Thymus (tissue), 11 donors: ENCODE data around the gene LINGO1. TPM values are rescaled to one million over a fixed set of nuclear protein-coding genes. Genes with fewer than 3 reads are reported as not detected.
A peak's percentile ranks its signal among the peaks of the same experiment; 100 is the strongest.

Experiments
- DNase-seq, 9 donors: peaks; one replicate each; pipeline ENCODE4 v3.0.0-alpha.2; 2013; ENCODE audit warnings: low spot score in 9 of 9, low read depth in 6 of 9, missing footprints in 1 of 9
- H3K27ac ChIP-seq, 2 donors: one replicate each; pipeline ENCODE4 v1.5.1; 2013; ENCODE audit warnings: control low read depth in 1 of 2, low read depth in 1 of 2, low read length in 1 of 2, mild to moderate bottlenecking in 1 of 2, moderate library complexity in 1 of 2
- H3K27me3 ChIP-seq, 2 donors: one replicate each; pipeline ENCODE4 v1.5.1; 2013; ENCODE audit warnings: low read length in 1 of 2; ENCODE audit not compliant: control insufficient read depth in 2 of 2, insufficient read depth in 1 of 2
- H3K36me3 ChIP-seq, 2 donors: one replicate each; pipeline ENCODE4 v1.5.1; 2013; ENCODE audit warnings: low read length in 1 of 2, mild to moderate bottlenecking in 1 of 2, moderate library complexity in 1 of 2; ENCODE audit not compliant: control insufficient read depth in 2 of 2, insufficient read depth in 2 of 2
- H3K4me1 ChIP-seq, 2 donors: one replicate each; pipeline ENCODE4 v1.5.1; 2013; ENCODE audit warnings: low read length in 2 of 2; ENCODE audit not compliant: control insufficient read depth in 2 of 2, insufficient read depth in 2 of 2
- H3K4me3 ChIP-seq, 2 donors: one replicate each; pipeline ENCODE4 v1.5.1; 2013; ENCODE audit warnings: low read length in 2 of 2, control low read depth in 1 of 2, mild to moderate bottlenecking in 1 of 2
- H3K9me3 ChIP-seq, 2 donors: one replicate each; pipeline ENCODE4 v1.5.1; 2013; ENCODE audit warnings: low read length in 1 of 2, mild to moderate bottlenecking in 1 of 2; ENCODE audit not compliant: control insufficient read depth in 2 of 2, insufficient read depth in 1 of 2
- WGBS: extraction: QIAGEN DNeasy Blood & Tissue Kit; methylation state at CpG from one replicate; pipeline ENCODE4 v1.1.7; 2013; 5-methylcytosine and 5-hydroxymethylcytosine counted together
- polyA plus RNA-seq: library from polyadenylated mRNA; stranded (reverse); fragments of 200-250 nt; gene quantifications from one replicate; pipeline ENCODE4 v1.2.3, GENCODE V29; 2013
- total RNA-seq: library from RNA; stranded (reverse); fragments of 120-200 nt; gene quantifications from one replicate; pipeline ENCODE4 v1.2.4, GENCODE V29; 2013
- donor health status: healthy.

The LINGO1 gene
- total and polyA plus RNA-seq, 2 donors, result 0.24 to 0.75 TPM

GRCh38 chr15:77637851-77638692, 5.4 kb upstream of the LINGO1 start:
- 86% methylated on average over 10 of the region's 10 CpGs for WGBS
- Histone ChIP-seq H3K9me3 (peaks cover 0 to 7% of the 10 kb centered on the region in 2 donors), H3K4me1 (no peaks in the 10 kb centered on the region), H3K27me3 (peaks cover 26 to 56% of the 10 kb centered on the region in 2 donors), H3K4me3 (no peak overlapping the region), H3K27ac (no peak overlapping the region), H3K36me3 (no peaks in the 10 kb centered on the region)
- no peak for DNase-seq

GRCh38 chr15:77636209-77636608, 3.5 kb upstream of the LINGO1 start:
- Histone ChIP-seq H3K9me3 (peaks cover 0 to 7% of the 10 kb centered on the region in 2 donors), H3K4me3 (no peak overlapping the region), H3K27ac (no peak overlapping the region), H3K36me3 (no peaks in the 10 kb centered on the region), H3K27me3 (peaks cover 44 to 69% of the 10 kb centered on the region in 2 donors), H3K4me1 (no peaks in the 10 kb centered on the region)
- DNase-seq, result no peak
- 89% methylated on average over 5 of the region's 5 CpGs for WGBS

GRCh38 chr15:77634266-77634962, 1.7 kb upstream of the LINGO1 start:
- Histone ChIP-seq H3K4me1 (no peaks in the 10 kb centered on the region), H3K27me3 (peaks cover 56 to 87% of the 10 kb centered on the region in 2 donors), H3K4me3 (no peak overlapping the region), H3K36me3 (no peaks in the 10 kb centered on the region), H3K9me3 (peaks cover 0 to 7% of the 10 kb centered on the region in 2 donors), H3K27ac (no peak overlapping the region)
- peak in 7 of 9 donors; percentile 13 to 60 (median 24) for DNase-seq
- WGBS, result 5% methylated on average over 34 of the region's 34 CpGs

GRCh38 chr15:77633913-77634265, 1.2 kb upstream of the LINGO1 start:
- Histone ChIP-seq H3K36me3 (no peaks in the 10 kb centered on the region), H3K4me3 (no peak overlapping the region), H3K27ac (no peak overlapping the region), H3K9me3 (peaks cover 0 to 7% of the 10 kb centered on the region in 2 donors), H3K4me1 (no peaks in the 10 kb centered on the region), H3K27me3 (peaks cover 56 to 91% of the 10 kb centered on the region in 2 donors)
- WGBS, result 15% methylated on average over 9 of the region's 9 CpGs
- DNase-seq, result no peak

- Histone ChIP-seq H3K27me3 (peaks cover 59 to 91% of the 10 kb centered on the region in 2 donors), H3K9me3 (peaks cover 0 to 7% of the 10 kb centered on the region in 2 donors), H3K4me1 (no peaks in the 10 kb centered on the region), H3K4me3 (peak overlapping the region in 1 of 2 donors; percentile 16), H3K36me3 (no peaks in the 10 kb centered on the region), H3K27ac (no peak overlapping the region)
- WGBS, result under 1% methylated on average over 55 of the region's 55 CpGs
- DNase-seq, result peak in 7 of 9 donors; percentile 11 to 55 (median 37)
These were observed 611 bp upstream of the LINGO1 start for GRCh38 chr15:77633134-77633912.

- 3% methylated on average over 47 of the region's 47 CpGs for WGBS
- peak overlapping the region in 1 of 2 donors; percentile 13 for H3K4me3 ChIP-seq
- DNase-seq, result no peak
- H3K27me3 ChIP-seq, result peaks cover 60 to 90% of the 10 kb centered on the region in 2 donors
- no peaks in the 10 kb centered on the region for H3K4me1 ChIP-seq
- H3K27ac ChIP-seq, result no peak overlapping the region
- peaks cover 0 to 7% of the 10 kb centered on the region in 2 donors for H3K9me3 ChIP-seq
- no peaks in the 10 kb centered on the region for H3K36me3 ChIP-seq
These were observed 773 bp downstream of the LINGO1 start for GRCh38 chr15:77631745-77632533.

- Histone ChIP-seq H3K4me3 (no peak overlapping the region), H3K4me1 (no peaks in the 10 kb centered on the region), H3K36me3 (no peaks in the 10 kb centered on the region), H3K27ac (no peak overlapping the region), H3K9me3 (peaks cover 0 to 7% of the 10 kb centered on the region in 2 donors), H3K27me3 (peaks cover 57 to 84% of the 10 kb centered on the region in 2 donors)
- WGBS, result 24% methylated on average over 20 of the region's 20 CpGs
- no peak for DNase-seq
These were observed 1.6 kb downstream of the LINGO1 start for GRCh38 chr15:77630956-77631744.

GRCh38 chr15:77630056-77630455, 2.7 kb downstream of the LINGO1 start:
- Histone ChIP-seq H3K27ac (no peak overlapping the region), H3K36me3 (no peaks in the 10 kb centered on the region), H3K4me1 (no peaks in the 10 kb centered on the region), H3K9me3 (peaks cover 0 to 7% of the 10 kb centered on the region in 2 donors), H3K4me3 (no peak overlapping the region), H3K27me3 (peaks cover 53 to 73% of the 10 kb centered on the region in 2 donors)
- DNase-seq, result no peak
- WGBS, result 81% methylated on average over 9 of the region's 9 CpGs
